HL-60 (cell line): ENCODE data around the gene CLEC12A.
"Not testable (repeated sequence)": the region's sequence is repeated elsewhere in the genome, so short reads cannot be mapped to it uniquely, and the experiment has no call there.

Experiments used
- DNase-seq, 2 experiments: peaks; one replicate each; pipeline ENCODE4 v3.0.0-alpha.2; 2010 to 2020; ENCODE audit warnings: low read depth in 1 of 2, low spot score in 1 of 2
- H3K27ac ChIP-seq: fragments of 250-450 bp; sonication (Bioruptor Pico); replicated peaks from 2 replicates; pipeline ENCODE4 v1.5.1; 2020; ENCODE audit warnings: mild to moderate bottlenecking, moderate library complexity
- H3K27me3 ChIP-seq: fragments of 250-450 bp; sonication (Bioruptor Pico); 2 replicates; pipeline ENCODE4 v1.5.1; 2021; ENCODE audit warnings: mild to moderate bottlenecking, moderate library complexity; ENCODE audit not compliant: insufficient read depth, poor library complexity, severe bottlenecking
- H3K4me3 ChIP-seq: replicated peaks from 2 replicates; pipeline ENCODE4 v1.5.1; 2011; ENCODE audit warnings: mild to moderate bottlenecking, control low read depth, low read length; ENCODE audit not compliant: insufficient read depth
- GABPA ChIP-seq: IDR thresholded peaks from 2 replicates; pipeline ENCODE4 v1.6.1; 2012; ENCODE audit warnings: low read depth
- POLR2AphosphoS5 ChIP-seq: IDR thresholded peaks from 2 replicates; pipeline ENCODE4 v1.6.1; 2012; ENCODE audit warnings: low read depth
- SPI1 ChIP-seq: IDR thresholded peaks from 2 replicates; pipeline ENCODE4 v1.6.1; 2012; ENCODE audit warnings: low read depth, mild to moderate bottlenecking, borderline replicate concordance
- TF ChIP-seq, protein P1 (sequence below): IDR thresholded peaks from 2 replicates; pipeline ENCODE4 v1.6.1; 2012; ENCODE audit warnings: low read depth; ENCODE audit not compliant: insufficient replicate concordance
- TF ChIP-seq, protein P2 (sequence below): IDR thresholded peaks from one replicate; pipeline ENCODE4 v1.5.1; 2011; ENCODE audit warnings: low read length, control low read depth, inconsistent platforms; ENCODE audit not compliant: insufficient read depth

The CLEC12A gene

DNA sequence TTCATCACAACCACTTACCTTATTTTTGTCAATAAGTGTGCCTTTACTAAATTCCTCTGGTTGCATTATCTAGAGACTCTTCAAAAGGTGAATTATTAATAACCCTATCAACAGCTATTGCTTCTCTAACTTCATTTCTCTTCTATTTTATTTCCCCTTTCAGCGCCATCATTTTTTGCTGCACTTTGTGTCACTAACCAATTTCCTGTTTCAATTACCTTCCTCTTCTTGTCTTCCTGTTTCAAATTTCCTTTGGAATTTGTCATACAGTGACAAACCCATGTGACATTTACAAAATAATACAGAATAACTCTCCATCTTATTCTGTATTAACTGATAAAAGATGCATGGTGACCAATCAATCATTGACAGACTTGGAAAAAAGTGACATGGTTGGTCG, 26.8 kb upstream of the CLEC12A start:
- peak in 1 of 2 experiments; percentile 31 for DNase-seq
- Histone ChIP-seq H3K27ac (peak overlapping the region; percentile 62), H3K27me3 (no peaks in the 10 kb centered on the region), H3K4me3 (no peak overlapping the region)
- TF ChIP-seq SPI1: peak; percentile 59; the same call in 1 of the 2 replicates
- TF ChIP-seq, protein P1, sequence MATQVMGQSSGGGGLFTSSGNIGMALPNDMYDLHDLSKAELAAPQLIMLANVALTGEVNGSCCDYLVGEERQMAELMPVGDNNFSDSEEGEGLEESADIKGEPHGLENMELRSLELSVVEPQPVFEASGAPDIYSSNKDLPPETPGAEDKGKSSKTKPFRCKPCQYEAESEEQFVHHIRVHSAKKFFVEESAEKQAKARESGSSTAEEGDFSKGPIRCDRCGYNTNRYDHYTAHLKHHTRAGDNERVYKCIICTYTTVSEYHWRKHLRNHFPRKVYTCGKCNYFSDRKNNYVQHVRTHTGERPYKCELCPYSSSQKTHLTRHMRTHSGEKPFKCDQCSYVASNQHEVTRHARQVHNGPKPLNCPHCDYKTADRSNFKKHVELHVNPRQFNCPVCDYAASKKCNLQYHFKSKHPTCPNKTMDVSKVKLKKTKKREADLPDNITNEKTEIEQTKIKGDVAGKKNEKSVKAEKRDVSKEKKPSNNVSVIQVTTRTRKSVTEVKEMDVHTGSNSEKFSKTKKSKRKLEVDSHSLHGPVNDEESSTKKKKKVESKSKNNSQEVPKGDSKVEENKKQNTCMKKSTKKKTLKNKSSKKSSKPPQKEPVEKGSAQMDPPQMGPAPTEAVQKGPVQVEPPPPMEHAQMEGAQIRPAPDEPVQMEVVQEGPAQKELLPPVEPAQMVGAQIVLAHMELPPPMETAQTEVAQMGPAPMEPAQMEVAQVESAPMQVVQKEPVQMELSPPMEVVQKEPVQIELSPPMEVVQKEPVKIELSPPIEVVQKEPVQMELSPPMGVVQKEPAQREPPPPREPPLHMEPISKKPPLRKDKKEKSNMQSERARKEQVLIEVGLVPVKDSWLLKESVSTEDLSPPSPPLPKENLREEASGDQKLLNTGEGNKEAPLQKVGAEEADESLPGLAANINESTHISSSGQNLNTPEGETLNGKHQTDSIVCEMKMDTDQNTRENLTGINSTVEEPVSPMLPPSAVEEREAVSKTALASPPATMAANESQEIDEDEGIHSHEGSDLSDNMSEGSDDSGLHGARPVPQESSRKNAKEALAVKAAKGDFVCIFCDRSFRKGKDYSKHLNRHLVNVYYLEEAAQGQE: no peak
- TF ChIP-seq POLR2AphosphoS5: no peak
- TF ChIP-seq, protein P2, sequence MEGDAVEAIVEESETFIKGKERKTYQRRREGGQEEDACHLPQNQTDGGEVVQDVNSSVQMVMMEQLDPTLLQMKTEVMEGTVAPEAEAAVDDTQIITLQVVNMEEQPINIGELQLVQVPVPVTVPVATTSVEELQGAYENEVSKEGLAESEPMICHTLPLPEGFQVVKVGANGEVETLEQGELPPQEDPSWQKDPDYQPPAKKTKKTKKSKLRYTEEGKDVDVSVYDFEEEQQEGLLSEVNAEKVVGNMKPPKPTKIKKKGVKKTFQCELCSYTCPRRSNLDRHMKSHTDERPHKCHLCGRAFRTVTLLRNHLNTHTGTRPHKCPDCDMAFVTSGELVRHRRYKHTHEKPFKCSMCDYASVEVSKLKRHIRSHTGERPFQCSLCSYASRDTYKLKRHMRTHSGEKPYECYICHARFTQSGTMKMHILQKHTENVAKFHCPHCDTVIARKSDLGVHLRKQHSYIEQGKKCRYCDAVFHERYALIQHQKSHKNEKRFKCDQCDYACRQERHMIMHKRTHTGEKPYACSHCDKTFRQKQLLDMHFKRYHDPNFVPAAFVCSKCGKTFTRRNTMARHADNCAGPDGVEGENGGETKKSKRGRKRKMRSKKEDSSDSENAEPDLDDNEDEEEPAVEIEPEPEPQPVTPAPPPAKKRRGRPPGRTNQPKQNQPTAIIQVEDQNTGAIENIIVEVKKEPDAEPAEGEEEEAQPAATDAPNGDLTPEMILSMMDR: no peak
- peak; percentile 66 for TF ChIP-seq GABPA

- DNase-seq: no peak
- Histone ChIP-seq H3K4me3 (no peak overlapping the region), H3K27me3 (no peaks in the 10 kb centered on the region), H3K27ac (no peak overlapping the region)
- TF ChIP-seq, protein P1: no peak
- TF ChIP-seq SPI1 (peak; percentile 75; the same call in 1 of the 2 replicates), POLR2AphosphoS5 (no peak)
Observed at GRCh38 chr12:9947674-9948073, 23.5 kb upstream of the CLEC12A start.

- DNase-seq: no peak
- Histone ChIP-seq H3K27me3 (no peaks in the 10 kb centered on the region), H3K4me3 (no peak overlapping the region), H3K27ac (no peak overlapping the region)
- TF ChIP-seq GABPA: no peak
- TF ChIP-seq, protein P2: no peak
- TF ChIP-seq SPI1: peak; percentile 54; the same call in 1 of the 2 replicates
Observed at GRCh38 chr12:9948606-9949296, 22.5 kb upstream of the CLEC12A start.

DNA sequence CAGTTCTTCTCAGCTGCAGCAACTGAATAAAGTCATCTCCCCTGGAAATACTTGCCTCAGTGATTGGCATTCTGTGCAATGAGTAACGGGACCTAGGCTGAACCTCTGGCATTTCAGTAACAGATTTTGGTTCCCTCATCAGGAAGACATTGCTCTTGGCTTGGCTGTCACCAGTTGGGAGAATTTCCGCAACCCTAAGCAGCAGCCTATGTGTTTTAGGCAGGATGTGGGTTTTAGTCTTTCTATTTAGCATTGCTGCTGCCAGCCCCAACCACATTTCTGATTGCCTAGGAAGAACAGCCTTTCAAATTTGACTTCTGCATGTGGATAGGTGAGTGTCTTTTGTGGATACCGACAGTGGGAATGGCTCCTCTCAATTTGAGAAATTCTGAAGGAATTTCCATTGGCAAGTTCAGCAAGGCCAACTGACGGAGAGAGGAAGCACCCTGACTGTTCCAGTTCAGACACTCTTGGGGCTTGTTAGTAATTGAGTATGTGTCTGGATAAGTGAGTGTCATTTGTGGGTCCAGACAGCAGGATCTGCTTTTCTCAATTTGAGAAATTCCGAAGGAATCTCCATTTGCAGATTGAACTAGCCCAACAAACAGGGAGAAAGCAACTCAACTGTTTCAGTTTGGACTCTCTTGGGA, 20.1 kb upstream of the CLEC12A start:
- H3K4me3 ChIP-seq: no peak overlapping the region
- H3K27me3 ChIP-seq: no peaks in the 10 kb centered on the region
- TF ChIP-seq, protein P1: no peak
- no peak for TF ChIP-seq SPI1
- no peak for TF ChIP-seq POLR2AphosphoS5
- no peak for TF ChIP-seq GABPA
- TF ChIP-seq, protein P2: no peak
- H3K27ac ChIP-seq: no peak overlapping the region
- peak in 1 of 2 experiments; percentile 33 for DNase-seq

DNA sequence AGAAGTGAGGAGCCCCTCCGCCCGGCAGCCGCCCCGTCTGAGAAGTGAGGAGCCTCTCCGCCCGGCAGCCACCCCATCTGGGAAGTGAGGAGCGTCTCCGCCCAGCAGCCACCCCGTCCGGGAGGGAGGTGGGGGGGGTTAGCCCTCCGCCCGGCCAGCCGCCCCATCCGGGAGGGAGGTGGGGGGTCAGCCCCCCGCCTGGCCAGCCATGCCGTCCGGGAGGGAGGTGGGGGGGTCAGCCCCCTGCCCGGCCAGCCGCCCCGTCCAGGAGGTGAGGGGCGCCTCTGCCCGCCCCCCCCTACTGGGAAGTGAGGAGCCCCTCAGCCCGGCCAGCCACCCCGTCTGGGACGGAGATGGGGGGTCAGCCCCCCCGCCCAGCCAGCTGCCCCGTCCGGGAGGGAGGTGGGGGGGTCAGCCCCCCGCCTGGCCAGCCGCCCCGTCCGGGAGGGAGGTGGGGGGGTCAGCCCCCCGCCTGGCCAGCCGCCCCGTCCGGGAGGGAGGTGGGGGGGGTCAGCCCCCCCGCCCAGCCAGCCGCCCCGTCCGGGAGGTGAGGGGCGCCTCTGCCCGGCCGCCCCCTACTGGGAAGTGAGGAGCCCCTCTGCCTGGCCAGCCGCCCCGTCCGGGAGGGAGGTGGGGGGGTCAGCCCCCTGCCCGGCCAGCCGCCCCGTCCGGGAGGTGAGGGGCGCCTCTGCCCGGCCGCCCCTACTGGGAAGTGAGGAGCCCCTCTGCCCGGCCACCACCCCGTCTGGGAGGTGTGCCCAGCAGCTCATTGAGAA, 18.1 kb upstream of the CLEC12A start:
- not testable (repeated sequence) for DNase-seq, H3K4me3 ChIP-seq, H3K27me3 ChIP-seq, H3K27ac ChIP-seq
